K562 (cell line): ENCODE data around the gene MPC2. TPM values are rescaled to one million over a fixed set of nuclear protein-coding genes. Genes with fewer than 3 reads are reported as not detected.

Experiments
- KLF13 ChIP-seq: fragments of 450-650 bp; IDR thresholded peaks from 2 replicates; pipeline ENCODE4 v1.6.1; 2016; ENCODE audit warnings: missing genetic modification characterization, low read depth, mild to moderate bottlenecking, missing compliant biosample characterization, moderate library complexity, borderline replicate concordance
- NFATC3 ChIP-seq: fragments of 450-650 bp; IDR thresholded peaks from 2 replicates; pipeline ENCODE4 v1.6.1; 2017; ENCODE audit warnings: mild to moderate bottlenecking
- NR2C2 ChIP-seq, 2 experiments: fragments of 200-800 bp in 1 of 2; sonication (Bioruptor generic) in 1 of 2; sonication (generic) in 1 of 2; formaldehyde crosslinking in 1 of 2; IDR thresholded peaks; 2 replicates each; pipeline versions ENCODE4 v1.6.1 to v1.8.0; 2016 to 2022; ENCODE audit warnings: mild to moderate bottlenecking in 1 of 2, missing compliant biosample characterization in 1 of 2, missing genetic modification characterization in 1 of 2, missing genetic modification reagents in 1 of 2
- ZNF23 ChIP-seq: fragments of 250-450 bp; sonication (Bioruptor Pico); IDR thresholded peaks from 2 replicates; pipeline ENCODE4 v1.4.0; 2020; ENCODE audit warnings: mild to moderate bottlenecking
- polyA plus RNA-seq, 8 experiments: library from polyadenylated mRNA; depleted of rRNA in 4 of 8; stranded (reverse) in 5 of 8; unstranded in 3 of 8; fragments of >200 nt; fragmentation: Nextera tagmentation in 2 of 8; fragmentation: Illumina TruSeq in 1 of 8; extraction: Ambion mirVana in 2 of 8; extraction: Trizol in 1 of 8; gene quantifications; 2 replicates each; pipeline versions ENCODE4 v1.2.1 to v1.2.3, GENCODE V29; 2011 to 2014; ENCODE audit warnings: inconsistent platforms in 1 of 8, missing spikeins in 1 of 8
- total RNA-seq, 7 experiments: library from RNA; depleted of rRNA in 6 of 7; stranded (reverse); fragments of >200 nt in 6 of 7; fragmentation: Illumina TruSeq in 2 of 7; extraction: Trizol in 2 of 7; gene quantifications; 2 replicates each; pipeline versions ENCODE4 v1.2.1 to v1.2.3, GENCODE V29; 2011 to 2021; ENCODE audit warnings: low replicate concordance in 1 of 7
- TF ChIP-seq, protein P1 (sequence below), 2 experiments: fragments of 450-650 bp; IDR thresholded peaks; 2 replicates each; pipeline ENCODE4 v1.6.1; 2018; ENCODE audit warnings: mild to moderate bottlenecking in 2 of 2, low read depth in 1 of 2; ENCODE audit not compliant: partially characterized antibody in 2 of 2
- TF ChIP-seq, protein P2 (sequence below): sonication (generic); formaldehyde crosslinking; IDR thresholded peaks from 2 replicates; pipeline ENCODE4 v1.5.0; 2020; ENCODE audit warnings: missing genetic modification reagents
- TF ChIP-seq, protein P3 (sequence below): fragments of 450-650 bp; IDR thresholded peaks from 2 replicates; pipeline ENCODE4 v1.6.1; 2018; ENCODE audit not compliant: partially characterized antibody

MPC2 gene
- total and polyA plus RNA-seq, 9 of the 15 experiments (the other 6 are each of a cell fraction or from before 2014, with no cell fraction given) = 70.7 to 179 (median 144) TPM

DNA sequence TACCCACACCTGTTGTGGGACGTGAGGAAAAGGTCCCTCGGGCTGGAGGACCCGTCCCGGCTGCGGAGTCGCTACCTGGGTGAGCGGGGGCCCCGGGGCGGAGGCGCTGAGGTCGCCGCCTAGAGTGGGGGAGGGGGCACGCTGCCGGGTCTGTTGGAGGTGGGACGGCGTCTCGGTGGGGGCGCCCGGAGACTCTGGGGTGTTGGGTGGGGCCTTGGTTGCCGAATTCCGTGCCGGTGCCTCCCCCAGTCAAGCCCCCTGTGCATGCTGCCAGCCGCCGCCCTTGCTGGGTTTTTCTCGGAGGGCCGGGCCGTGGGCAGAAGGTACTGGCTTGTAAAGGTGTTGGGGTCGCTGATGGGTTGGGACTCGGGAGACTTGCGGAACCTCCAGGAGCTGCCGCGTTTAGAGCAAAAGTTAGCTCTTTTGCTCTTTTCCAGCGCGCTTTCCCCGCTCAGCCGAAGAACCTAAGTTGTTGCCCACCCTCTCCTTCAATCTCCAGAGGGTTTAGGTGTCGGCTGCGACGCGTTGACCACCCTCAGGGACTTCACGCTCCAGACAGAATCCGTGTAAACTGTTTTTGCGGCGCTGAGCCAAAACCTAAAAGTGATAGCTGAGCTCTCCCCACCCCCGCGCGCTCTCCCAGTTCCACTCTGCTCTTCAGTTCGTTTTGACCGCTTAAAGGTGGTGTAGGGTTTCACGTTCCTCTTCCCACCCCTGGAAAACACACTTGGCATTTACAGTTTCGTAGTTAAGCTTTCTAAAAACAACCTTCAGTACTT, at the start of gene MPC2 (continued):
- TF ChIP-seq KLF13 (tag) (no peak), NR2C2 (CRISPR knock-in tag; IDR thresholded peaks at IDR 0.05) (no peak), NR2C2 (tag; IDR thresholded peaks at IDR 0.05) (no peak), NFATC3 (0 out of 2 replicates have a peak, but pooled peaks have one; percentile 68), ZNF23 (no peak)
- TF ChIP-seq, protein P1, sequence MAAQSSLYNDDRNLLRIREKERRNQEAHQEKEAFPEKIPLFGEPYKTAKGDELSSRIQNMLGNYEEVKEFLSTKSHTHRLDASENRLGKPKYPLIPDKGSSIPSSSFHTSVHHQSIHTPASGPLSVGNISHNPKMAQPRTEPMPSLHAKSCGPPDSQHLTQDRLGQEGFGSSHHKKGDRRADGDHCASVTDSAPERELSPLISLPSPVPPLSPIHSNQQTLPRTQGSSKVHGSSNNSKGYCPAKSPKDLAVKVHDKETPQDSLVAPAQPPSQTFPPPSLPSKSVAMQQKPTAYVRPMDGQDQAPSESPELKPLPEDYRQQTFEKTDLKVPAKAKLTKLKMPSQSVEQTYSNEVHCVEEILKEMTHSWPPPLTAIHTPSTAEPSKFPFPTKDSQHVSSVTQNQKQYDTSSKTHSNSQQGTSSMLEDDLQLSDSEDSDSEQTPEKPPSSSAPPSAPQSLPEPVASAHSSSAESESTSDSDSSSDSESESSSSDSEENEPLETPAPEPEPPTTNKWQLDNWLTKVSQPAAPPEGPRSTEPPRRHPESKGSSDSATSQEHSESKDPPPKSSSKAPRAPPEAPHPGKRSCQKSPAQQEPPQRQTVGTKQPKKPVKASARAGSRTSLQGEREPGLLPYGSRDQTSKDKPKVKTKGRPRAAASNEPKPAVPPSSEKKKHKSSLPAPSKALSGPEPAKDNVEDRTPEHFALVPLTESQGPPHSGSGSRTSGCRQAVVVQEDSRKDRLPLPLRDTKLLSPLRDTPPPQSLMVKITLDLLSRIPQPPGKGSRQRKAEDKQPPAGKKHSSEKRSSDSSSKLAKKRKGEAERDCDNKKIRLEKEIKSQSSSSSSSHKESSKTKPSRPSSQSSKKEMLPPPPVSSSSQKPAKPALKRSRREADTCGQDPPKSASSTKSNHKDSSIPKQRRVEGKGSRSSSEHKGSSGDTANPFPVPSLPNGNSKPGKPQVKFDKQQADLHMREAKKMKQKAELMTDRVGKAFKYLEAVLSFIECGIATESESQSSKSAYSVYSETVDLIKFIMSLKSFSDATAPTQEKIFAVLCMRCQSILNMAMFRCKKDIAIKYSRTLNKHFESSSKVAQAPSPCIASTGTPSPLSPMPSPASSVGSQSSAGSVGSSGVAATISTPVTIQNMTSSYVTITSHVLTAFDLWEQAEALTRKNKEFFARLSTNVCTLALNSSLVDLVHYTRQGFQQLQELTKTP (IDR thresholded peaks at IDR 0.05; ENCODE audit: low read depth in 1 of 2, partially characterized antibody in 2 of 2) = peak; percentile 70 to 82
- TF ChIP-seq, protein P2, sequence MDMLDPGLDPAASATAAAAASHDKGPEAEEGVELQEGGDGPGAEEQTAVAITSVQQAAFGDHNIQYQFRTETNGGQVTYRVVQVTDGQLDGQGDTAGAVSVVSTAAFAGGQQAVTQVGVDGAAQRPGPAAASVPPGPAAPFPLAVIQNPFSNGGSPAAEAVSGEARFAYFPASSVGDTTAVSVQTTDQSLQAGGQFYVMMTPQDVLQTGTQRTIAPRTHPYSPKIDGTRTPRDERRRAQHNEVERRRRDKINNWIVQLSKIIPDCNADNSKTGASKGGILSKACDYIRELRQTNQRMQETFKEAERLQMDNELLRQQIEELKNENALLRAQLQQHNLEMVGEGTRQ (CRISPR knock-in tag) = no peak
- TF ChIP-seq, protein P3, sequence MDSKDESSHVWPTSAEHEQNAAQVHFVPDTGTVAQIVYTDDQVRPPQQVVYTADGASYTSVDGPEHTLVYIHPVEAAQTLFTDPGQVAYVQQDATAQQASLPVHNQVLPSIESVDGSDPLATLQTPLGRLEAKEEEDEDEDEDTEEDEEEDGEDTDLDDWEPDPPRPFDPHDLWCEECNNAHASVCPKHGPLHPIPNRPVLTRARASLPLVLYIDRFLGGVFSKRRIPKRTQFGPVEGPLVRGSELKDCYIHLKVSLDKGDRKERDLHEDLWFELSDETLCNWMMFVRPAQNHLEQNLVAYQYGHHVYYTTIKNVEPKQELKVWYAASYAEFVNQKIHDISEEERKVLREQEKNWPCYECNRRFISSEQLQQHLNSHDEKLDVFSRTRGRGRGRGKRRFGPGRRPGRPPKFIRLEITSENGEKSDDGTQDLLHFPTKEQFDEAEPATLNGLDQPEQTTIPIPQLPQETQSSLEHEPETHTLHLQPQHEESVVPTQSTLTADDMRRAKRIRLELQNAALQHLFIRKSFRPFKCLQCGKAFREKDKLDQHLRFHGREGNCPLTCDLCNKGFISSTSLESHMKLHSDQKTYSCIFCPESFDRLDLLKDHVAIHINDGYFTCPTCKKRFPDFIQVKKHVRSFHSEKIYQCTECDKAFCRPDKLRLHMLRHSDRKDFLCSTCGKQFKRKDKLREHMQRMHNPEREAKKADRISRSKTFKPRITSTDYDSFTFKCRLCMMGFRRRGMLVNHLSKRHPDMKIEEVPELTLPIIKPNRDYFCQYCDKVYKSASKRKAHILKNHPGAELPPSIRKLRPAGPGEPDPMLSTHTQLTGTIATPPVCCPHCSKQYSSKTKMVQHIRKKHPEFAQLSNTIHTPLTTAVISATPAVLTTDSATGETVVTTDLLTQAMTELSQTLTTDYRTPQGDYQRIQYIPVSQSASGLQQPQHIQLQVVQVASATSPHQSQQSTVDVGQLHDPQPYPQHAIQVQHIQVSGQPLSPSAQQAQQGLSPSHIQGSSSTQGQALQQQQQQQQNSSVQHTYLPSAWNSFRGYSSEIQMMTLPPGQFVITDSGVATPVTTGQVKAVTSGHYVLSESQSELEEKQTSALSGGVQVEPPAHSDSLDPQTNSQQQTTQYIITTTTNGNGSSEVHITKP = peak; percentile 77
